Activated CD8-positive, alpha-beta memory T cell treated with anti-CD3 and anti-CD28 coated beads for 1 hour (primary cell): Measurements from ENCODE around the gene RCOR3.
"Not testable (repeated sequence)": the region's sequence is repeated elsewhere in the genome, so short reads cannot be mapped to it uniquely, and the experiment has no call there.

Experiments
- DNase-seq, 2 donors: peaks; one replicate each; pipeline ENCODE4 v3.0.0-alpha.2; 2020; ENCODE audit warnings: low read depth in 1 of 2; ENCODE audit errors: extremely low read depth in 1 of 2

RCOR3 gene

DNA sequence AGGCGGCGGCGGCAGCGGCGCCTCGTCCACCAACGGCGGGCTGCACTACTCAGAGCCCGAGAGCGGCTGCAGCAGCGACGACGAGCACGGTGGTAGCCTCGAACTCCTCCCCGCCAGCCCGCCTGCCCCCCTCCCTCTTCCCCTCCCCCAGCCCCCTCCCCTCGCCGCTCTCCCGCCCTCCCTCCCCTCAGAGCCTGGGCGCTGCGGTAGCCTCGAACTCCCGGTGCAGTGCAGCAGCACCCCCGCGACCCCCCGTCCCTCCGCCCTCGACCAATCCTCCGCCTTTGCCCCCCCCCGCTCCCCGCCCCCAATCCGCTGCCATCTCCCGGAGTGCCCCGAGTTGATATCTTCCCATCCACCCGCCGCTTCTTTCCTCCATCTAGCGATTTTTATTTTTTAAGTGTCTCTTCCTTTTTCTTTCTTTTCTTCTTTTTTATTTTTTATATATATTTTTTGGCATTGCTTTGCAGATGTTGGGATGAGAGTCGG, 516 bp downstream of the RCOR3 start:
- DNase-seq: peak in 1 of 2 donors; percentile 37

GRCh38 chr1:211260141-211261107, 1.3 kb downstream of the RCOR3 start:
- peak in 1 of 2 donors; percentile 40 for DNase-seq

DNA sequence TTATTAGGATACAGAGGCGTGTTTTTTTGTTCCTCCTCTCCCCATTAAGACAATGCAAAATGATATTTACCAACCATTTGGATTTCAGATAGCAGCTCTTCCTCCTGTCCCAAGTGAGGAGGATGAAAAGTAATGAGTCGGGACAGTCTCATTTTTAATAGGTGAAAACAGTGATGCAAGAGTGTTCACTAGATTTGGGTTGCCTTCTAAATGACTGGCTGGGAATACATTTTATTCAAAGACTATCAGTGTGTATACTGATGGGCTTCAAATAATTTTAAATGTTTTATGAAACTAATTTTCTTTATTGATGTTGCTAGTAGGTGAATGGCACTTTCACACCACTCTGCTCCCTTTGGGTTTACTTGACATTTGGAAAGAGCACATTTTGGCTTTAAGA, 2.1 kb downstream of the RCOR3 start:
- no peak for DNase-seq

DNA sequence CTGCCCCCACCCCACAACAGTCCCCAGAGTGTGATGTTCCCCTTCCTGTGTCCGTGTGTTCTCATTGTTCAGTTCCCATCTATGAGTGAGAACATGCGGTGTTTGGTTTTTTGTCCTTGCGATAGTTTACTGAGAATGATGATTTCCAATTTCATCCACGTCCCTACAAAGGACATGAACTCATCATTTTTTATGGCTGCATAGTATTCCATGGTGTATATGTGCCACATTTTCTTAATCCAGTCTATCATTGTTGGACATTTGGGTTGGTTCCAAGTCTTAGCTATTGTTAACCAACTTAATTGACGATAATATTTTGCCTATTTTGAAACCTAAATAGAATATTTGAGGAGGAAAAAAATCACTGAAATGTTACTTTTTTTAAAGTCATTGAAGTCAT, 3.9 kb downstream of the RCOR3 start:
- not testable (repeated sequence) for DNase-seq

DNA sequence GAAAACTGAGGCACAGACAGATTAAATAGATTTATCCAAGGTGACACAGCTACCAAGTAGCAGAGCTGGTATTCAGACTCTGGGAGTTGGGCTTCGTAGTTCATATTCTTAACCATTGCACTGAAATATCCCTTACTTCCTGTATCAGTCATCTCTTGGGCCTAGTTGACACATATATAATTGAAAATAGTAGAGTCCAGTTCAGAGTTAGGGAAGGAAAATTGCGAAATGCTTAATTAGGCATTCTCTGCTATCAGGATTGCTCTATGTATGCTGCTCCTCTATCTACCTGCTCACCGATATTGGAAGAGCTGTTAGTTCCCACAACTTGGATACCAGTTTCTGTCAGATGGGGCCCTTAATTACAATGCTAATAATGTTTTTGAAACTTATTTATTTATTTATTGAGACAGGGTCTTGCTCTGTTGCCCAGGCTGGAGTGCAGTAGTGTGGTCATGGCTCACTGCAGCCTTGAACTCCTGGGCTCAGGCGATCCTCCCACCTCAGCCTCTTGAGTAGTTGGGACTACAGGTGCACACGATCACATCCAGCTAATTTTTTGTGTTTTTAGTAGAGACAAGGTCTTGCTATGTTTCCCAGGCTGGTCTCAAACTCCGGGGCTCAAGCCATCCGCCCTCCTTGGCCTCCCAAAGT, 8.2 kb downstream of the RCOR3 start:
- no peak for DNase-seq

GRCh38 chr1:211279340-211279739, 20.2 kb downstream of the RCOR3 start:
- DNase-seq: no peak

- DNase-seq: no peak
Measured at GRCh38 chr1:211280910-211281309, 21.7 kb downstream of the RCOR3 start.

DNA sequence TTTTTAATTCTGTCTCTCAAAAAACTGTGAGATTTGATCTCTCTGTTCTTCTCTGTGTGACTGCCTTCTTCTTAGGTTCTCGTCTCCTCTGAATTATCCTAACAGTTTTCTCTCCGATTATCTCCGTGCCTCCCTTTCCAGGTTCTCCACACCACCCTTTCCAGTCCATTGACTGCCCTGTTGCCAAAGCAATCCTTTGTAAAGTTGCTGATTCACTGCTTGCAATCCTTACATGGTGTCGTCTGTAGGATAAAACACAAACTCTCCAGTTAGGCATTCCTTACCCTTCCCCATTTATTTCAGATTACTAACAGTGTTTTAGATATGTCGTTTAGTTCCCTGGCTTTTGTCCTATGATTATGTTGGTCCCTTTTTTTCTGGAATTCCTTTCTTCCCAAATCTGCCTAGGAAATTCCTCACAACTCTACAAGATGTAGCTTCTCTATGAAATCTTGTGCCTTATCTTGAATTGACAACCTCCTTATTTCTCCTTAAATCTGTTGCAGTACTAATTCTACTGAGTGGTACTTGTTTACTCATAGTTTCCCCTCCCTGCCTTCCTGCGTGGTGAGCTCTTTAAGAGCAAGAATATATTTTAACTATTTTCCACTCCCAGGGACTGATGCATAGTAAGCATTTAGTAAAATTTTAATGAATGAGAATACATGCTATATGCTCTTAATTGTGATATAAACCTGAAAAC, 22.3 kb downstream of the RCOR3 start:
- no peak for DNase-seq

DNA sequence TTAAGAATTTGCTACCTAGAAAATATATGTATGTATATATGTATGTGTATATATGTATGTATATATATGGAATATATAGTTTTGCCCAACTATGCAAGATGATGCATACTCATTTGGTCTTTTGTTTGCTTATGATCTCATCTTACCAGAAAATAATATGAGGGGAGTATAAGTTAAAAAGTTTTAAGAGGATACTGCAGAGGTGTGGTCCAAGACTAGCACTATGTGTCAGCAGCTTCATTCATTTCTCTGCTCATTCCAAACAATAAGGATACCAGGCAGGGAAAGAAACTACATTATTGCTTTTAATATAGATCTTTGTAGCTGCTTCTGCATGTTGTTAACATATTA, 22.8 kb downstream of the RCOR3 start:
- no peak for DNase-seq

GRCh38 chr1:211285196-211285595, 26.0 kb downstream of the RCOR3 start:
- no peak for DNase-seq

GRCh38 chr1:211287218-211287617, 28.1 kb downstream of the RCOR3 start:
- DNase-seq: no peak

GRCh38 chr1:211292411-211292810, 33.2 kb downstream of the RCOR3 start:
- DNase-seq: no peak

DNA sequence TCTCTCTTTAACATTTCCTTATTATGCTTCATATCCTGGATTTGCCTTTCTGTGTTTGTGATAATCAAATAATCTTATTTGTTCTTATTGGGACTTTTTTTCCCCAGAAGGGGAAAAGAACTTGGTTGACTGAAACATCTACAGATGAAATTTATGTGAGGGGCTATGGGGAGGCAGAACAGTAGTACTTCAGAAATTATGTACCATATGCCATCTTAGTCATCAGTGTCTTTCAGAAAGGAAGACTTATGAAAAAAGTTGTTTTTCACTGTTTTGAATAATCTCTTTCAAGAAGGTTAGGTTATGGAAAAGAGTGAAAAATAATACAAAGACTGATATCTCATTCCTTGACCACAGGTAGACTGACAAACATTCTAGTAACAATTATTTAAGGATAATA, 37.2 kb downstream of the RCOR3 start:
- DNase-seq: no peak

GRCh38 chr1:211305044-211305443, 45.9 kb downstream of the RCOR3 start:
- DNase-seq: no peak

DNA sequence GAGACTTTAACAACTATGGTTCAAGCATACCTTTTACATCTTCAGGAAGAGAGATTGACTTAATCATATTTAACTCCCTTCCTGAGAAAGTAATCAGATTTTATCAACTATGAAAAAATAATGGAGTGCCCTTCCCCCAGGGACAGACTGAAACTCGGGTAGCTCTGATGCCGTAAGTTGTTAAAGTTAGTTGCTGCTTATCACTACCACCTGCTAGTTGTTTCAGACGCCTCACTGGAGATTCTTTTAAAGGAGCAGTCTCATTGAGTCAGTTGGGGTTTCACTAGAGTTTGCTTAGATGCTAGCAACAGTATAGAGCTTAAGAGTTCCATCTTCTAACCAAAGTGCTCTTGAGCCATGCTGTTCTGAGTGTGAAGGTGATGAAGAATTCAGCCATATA, 50.5 kb downstream of the RCOR3 start:
- no peak for DNase-seq

GRCh38 chr1:211313392-211313791, 54.2 kb downstream of the RCOR3 start:
- no peak for DNase-seq

GRCh38 chr1:211318576-211319280, 59.6 kb downstream of the RCOR3 start:
- DNase-seq: no peak

- DNase-seq: no peak
Measured at GRCh38 chr1:211319892-211320291, 60.7 kb downstream of the RCOR3 start.

- no peak for DNase-seq
Measured at GRCh38 chr1:211320980-211321379, 61.8 kb downstream of the RCOR3 start.

GRCh38 chr1:211321646-211322045, 62.5 kb downstream of the RCOR3 start:
- not testable (repeated sequence) for DNase-seq
